ENCODE data around the gene ARHGAP15. TPM values are rescaled to one million over a fixed set of nuclear protein-coding genes. Genes with fewer than 3 reads are reported as not detected.

ARHGAP15 gene
- total and polyA plus RNA-seq, 8 donors, result 0.69 to 5.2 (median 1.5) TPM

- no peak for DNase-seq
- Histone ChIP-seq H3K36me3 (no peaks in the 10 kb centered on the region), H3K27ac (no peak overlapping the region), H3K4me3 (no peak overlapping the region), H3K27me3 (no peaks in the 10 kb centered on the region), H3K4me1 (no peaks in the 10 kb centered on the region), H3K9me3 (no peaks in the 10 kb centered on the region)
- 94 to 100% methylated on average over 1 of the region's 1 CpG for WGBS, 2 donors
- no peak for FAIRE-seq
- no peak for TF ChIP-seq CTCF (IDR thresholded peaks at IDR 0.05)
- intact Hi-C loops (cut with DNase I), result no loop called here
- peak in 1 of 4 donors; percentile 36 for ATAC-seq
Observed at GRCh38 chr2:143477714-143478443, 348.7 kb downstream of the ARHGAP15 start.

GRCh38 chr2:143480086-143480485 is 350.9 kb downstream of the ARHGAP15 start:
- Histone ChIP-seq H3K27me3 (no peaks in the 10 kb centered on the region), H3K36me3 (no peaks in the 10 kb centered on the region), H3K4me1 (no peaks in the 10 kb centered on the region), H3K9me3 (no peaks in the 10 kb centered on the region), H3K27ac (no peak overlapping the region), H3K4me3 (no peak overlapping the region)
- intact Hi-C loops (cut with DNase I), result no loop called here
- no peak for TF ChIP-seq CTCF (IDR thresholded peaks at IDR 0.05)
- no peak for FAIRE-seq
- ATAC-seq, result no peak
- 82 to 87% methylated on average over 2 of the region's 2 CpGs for WGBS, 2 donors
- no peak for DNase-seq

GRCh38 chr2:143480601-143481236 is 351.5 kb downstream of the ARHGAP15 start:
- DNase-seq, result no peak
- TF ChIP-seq CTCF (IDR thresholded peaks at IDR 0.05), result no peak
- intact Hi-C loops (cut with DNase I), result no loop called here
- FAIRE-seq, result no peak
- Histone ChIP-seq H3K4me1 (no peaks in the 10 kb centered on the region), H3K9me3 (no peaks in the 10 kb centered on the region), H3K27ac (peak overlapping the region in 1 of 4 donors; percentile 60), H3K4me3 (no peak overlapping the region), H3K27me3 (no peaks in the 10 kb centered on the region), H3K36me3 (no peaks in the 10 kb centered on the region)
- no peak for ATAC-seq
- WGBS, 2 donors, result 88 to 92% methylated on average over 2 of the region's 2 CpGs

- WGBS, 2 donors, result 63 to 66% methylated on average over 6 of the region's 6 CpGs
- DNase-seq, result no peak
- Histone ChIP-seq H3K27ac (peak overlapping the region in 1 of 4 donors; percentile 60), H3K9me3 (no peaks in the 10 kb centered on the region), H3K4me1 (no peaks in the 10 kb centered on the region), H3K27me3 (no peaks in the 10 kb centered on the region), H3K36me3 (no peaks in the 10 kb centered on the region), H3K4me3 (no peak overlapping the region)
- intact Hi-C loops (cut with DNase I), result no loop called here
- no peak for ATAC-seq
- FAIRE-seq, result no peak
- no peak for TF ChIP-seq CTCF (IDR thresholded peaks at IDR 0.05)
Observed at GRCh38 chr2:143481237-143481623, 352.0 kb downstream of the ARHGAP15 start.

GRCh38 chr2:143481733-143482132 is 352.5 kb downstream of the ARHGAP15 start:
- H3K36me3 ChIP-seq, result no peaks in the 10 kb centered on the region
- H3K27ac ChIP-seq, result peak overlapping the region in 2 of 4 donors; percentile 24 to 60
- intact Hi-C loops (cut with DNase I), result no loop called here
- H3K4me1 ChIP-seq, result no peaks in the 10 kb centered on the region
- no peaks in the 10 kb centered on the region for H3K27me3 ChIP-seq
- H3K9me3 ChIP-seq, result no peaks in the 10 kb centered on the region
- no peak for DNase-seq
- H3K4me3 ChIP-seq, result no peak overlapping the region
- no peak for ATAC-seq
- TF ChIP-seq CTCF (IDR thresholded peaks at IDR 0.05), result no peak
- no peak for FAIRE-seq
